CD4-positive, alpha-beta T cell treated with Interleukin-15 for 4 hours (primary cell): ENCODE measurements around the gene AHCYL2.
A peak's percentile ranks its signal among the peaks of the same experiment; 100 is the strongest.
"Not testable (repeated sequence)": the region's sequence is repeated elsewhere in the genome, so short reads cannot be mapped to it uniquely, and the experiment has no call there.

Experiments
- DNase-seq: peaks from one replicate; pipeline ENCODE4 v3.0.0-alpha.2; 2020; ENCODE audit warnings: low spot score

The AHCYL2 gene

DNA sequence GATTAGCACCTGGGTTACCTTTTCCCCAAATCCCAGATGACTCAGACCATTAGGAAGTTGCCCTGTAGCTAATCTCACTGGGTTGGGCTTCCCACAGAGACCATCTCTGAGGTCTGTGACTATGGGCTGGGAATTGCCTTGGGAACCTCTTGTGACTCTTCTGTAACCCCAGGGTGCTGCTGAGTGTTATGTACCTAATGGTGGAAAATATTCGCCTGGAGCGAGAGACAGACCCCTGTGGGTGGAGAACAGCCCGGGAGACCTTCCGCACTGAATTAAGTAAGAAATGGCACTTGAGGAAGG, 229.4 kb downstream of the AHCYL2 start:
- DNase-seq: no peak

GRCh38 chr7:129456421-129456820, 231.6 kb downstream of the AHCYL2 start:
- DNase-seq: no peak

- no peak for DNase-seq
These were observed 232.3 kb downstream of the AHCYL2 start for GRCh38 chr7:129457101-129457500.

- DNase-seq: no peak
These were observed 233.3 kb downstream of the AHCYL2 start for GRCh38 chr7:129458171-129458570.

- no peak for DNase-seq
These were observed 237.0 kb downstream of the AHCYL2 start for GRCh38 chr7:129461809-129462208.

DNA sequence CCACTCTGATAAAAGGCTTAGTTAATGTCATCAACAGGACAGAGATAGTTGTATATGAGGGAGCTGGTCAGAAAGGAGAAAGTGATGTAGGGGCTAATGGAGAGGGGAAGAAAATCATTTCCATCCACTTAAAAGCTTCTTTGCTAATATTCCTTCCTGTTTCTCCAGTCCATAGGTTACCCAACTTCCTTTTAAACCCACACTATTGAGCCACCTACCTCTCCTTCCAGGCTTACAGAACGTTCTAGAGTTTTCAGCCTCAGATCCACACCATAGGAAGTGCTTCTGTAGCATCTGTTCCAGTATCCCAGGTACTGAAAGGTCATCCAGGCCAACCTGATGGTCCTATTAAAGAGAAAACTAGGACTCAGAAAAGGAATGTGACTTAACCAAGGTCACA, 237.6 kb downstream of the AHCYL2 start:
- DNase-seq: no peak

GRCh38 chr7:129464194-129464593, 239.4 kb downstream of the AHCYL2 start:
- no peak for DNase-seq

DNA sequence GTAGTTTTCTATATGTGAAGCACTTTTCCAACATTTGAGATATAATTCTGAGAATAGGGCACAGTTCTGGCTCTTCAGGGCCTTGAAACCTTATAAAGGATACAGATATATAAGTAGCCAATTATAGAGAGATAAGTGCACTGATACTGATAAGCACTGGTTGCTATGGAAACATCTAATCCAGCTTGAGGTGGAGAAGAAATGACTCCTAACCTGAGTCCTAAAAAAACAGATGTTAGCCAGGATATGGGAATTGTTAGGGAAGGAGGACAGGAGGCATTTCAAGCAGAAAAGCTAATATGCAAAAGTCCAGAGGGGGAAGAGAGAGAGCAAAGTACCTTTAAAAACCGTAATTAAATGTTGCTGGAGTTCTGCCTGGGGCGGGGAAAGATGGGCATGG, 240.2 kb downstream of the AHCYL2 start:
- no peak for DNase-seq

DNA sequence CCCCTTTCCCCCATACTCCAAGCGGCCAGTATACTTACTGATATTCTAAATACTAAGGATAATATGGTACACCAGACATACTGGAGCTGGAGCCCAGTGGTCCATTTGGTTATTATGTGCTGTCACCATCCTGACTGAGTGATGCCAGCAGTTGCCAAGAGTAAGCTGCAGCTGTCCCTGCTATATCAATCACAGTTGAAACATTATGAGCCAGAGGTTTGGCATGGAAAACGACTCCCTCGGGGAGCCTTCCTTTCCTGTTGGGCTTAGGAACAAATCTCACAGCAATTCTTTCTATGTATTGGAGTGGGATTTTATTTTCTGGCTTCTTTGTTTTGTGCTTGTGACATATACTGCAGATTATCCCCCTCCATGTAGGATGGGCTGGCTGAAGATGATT, 242.0 kb downstream of the AHCYL2 start:
- DNase-seq: no peak

GRCh38 chr7:129468087-129468486, 243.3 kb downstream of the AHCYL2 start:
- DNase-seq: no peak

DNA sequence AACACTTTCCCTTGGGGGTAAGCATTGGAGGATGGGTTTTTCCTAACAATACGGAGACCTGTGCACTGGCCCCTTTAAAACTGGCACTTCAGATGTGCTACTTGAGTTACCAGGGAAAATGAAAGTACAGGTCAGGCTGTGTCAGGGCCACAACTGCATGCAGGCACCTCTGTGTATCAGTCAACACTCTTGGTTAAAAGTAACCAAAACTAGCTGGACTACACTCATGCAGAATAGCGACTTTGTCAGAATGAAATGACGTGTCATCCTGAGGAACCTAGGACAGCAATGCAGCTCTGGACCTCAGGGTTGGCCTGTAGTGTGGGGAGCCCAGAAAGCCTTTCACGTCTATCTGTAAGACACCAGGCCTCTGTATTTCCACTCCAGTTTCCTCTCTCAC, 243.7 kb downstream of the AHCYL2 start:
- peak; percentile 5 for DNase-seq

- no peak for DNase-seq
These were observed 245.1 kb downstream of the AHCYL2 start for GRCh38 chr7:129469930-129470329.

- no peak for DNase-seq
These were observed 245.6 kb downstream of the AHCYL2 start for GRCh38 chr7:129470411-129470810.

DNA sequence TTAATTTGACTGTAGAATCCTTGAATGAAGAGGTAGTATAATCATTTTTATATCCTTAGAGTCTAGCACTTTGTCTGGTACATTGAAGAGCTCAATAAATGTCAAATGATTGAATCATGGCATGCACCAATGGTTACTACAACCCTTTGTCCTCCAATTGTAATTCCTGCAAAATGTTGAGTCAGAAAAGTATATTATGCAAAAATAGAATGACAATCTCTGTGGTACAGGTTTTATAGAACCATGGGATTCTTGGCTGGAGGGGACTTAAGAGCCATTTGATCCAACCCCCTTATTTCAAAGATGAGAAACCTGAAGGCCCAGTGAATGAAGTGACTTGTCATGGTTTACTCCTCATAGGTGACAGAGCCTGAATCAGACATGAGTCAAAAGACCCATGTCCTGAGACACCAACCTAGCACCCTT, 246.6 kb downstream of the AHCYL2 start:
- no peak for DNase-seq

GRCh38 chr7:129475931-129476330, 251.1 kb downstream of the AHCYL2 start:
- not testable (repeated sequence) for DNase-seq

DNA sequence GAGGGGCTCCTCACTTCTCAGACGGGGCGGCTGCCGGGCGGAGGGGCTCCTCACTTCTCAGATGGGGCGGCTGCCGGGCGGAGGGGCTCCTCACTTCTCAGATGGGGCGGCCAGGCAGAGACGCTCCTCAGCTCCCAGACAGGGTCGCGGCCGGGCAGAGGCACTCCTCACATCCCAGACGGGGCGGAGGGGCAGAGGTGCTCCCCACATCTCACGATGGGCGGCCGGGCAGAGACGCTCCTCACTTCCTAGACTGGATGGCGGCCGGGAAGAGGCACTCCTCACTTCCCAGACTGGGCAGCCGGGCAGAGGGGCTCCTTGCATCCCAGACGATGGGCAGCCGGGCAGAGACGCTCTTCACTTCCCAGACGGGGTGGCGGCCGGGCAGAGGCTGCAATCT, 251.6 kb downstream of the AHCYL2 start:
- not testable (repeated sequence) for DNase-seq
